ENCODE results near the gene MSI2.

DNA sequence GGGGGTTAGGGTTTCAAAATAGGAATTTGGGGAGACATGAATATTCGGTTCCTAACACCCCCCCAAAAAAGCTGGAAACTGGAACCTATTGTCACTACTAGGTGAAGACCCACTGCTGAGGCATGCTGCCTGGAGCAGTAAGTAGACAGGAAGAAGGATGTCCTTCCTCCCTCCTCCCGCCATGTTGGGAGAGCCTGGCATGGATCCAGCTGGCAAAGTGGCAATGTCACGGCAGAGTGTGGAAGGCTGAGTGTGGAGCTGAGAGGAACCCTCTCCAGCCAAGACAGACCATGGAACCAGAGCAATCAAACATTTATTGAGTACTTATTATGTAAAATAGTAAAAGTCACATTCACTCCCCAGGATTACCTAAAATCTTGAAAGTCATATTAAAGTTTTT lies 439.7 kb downstream of the MSI2 start:
- TF ChIP-seq CTCF (IDR thresholded peaks at IDR 0.05; ENCODE audit: low read depth, low read length, poor library complexity, severe bottlenecking) (no peak), EZH2phosphoT487 (IDR thresholded peaks at IDR 0.05; ENCODE audit: borderline replicate concordance, low read length) (no peak)

Measured in DOHH2 (cell line).